ENCODE measurements around the gene DCTN2.
A peak's percentile ranks its signal among the peaks of the same experiment; 100 is the strongest.
"Not testable (repeated sequence)": the region's sequence is repeated elsewhere in the genome, so short reads cannot be mapped to it uniquely, and the experiment has no call there.

The DCTN2 gene

GRCh38 chr12:57523706-57524614 is 23.0 kb downstream of the DCTN2 start:
- no peaks in the 10 kb centered on the region for H3K27me3 ChIP-seq (ENCODE audit: low read depth, low read length)
- peaks cover 23 to 35% of the 10 kb centered on the region in 2 donors for H3K4me1 ChIP-seq (ENCODE audit: control insufficient read depth in 1 of 2, insufficient read depth in 2 of 2, low read length in 2 of 2)
- peak overlapping the region; percentile 80 for H3K27ac ChIP-seq (ENCODE audit: low read length)
- peaks cover 34 to 61% of the 10 kb centered on the region in 2 donors for H3K36me3 ChIP-seq (ENCODE audit: control insufficient read depth in 1 of 2, insufficient read depth in 2 of 2, low read length in 2 of 2)
- no peaks in the 10 kb centered on the region for H3K9me3 ChIP-seq (ENCODE audit: control insufficient read depth in 1 of 2, low read length in 2 of 2)
- peak overlapping the region; percentile 71 to 86 for H3K4me3 ChIP-seq (ENCODE audit: low read depth in 1 of 2, low read length in 2 of 2)

GRCh38 chr12:57522887-57523705 is 23.9 kb downstream of the DCTN2 start:
- H3K36me3 ChIP-seq (ENCODE audit: control insufficient read depth in 1 of 2, insufficient read depth in 2 of 2, low read length in 2 of 2): peaks cover 25 to 52% of the 10 kb centered on the region in 2 donors
- peak overlapping the region; percentile 71 to 86 for H3K4me3 ChIP-seq (ENCODE audit: low read depth in 1 of 2, low read length in 2 of 2)
- no peaks in the 10 kb centered on the region for H3K9me3 ChIP-seq (ENCODE audit: control insufficient read depth in 1 of 2, low read length in 2 of 2)
- H3K27ac ChIP-seq (ENCODE audit: low read length): peak overlapping the region; percentile 80
- H3K27me3 ChIP-seq (ENCODE audit: low read depth, low read length): no peaks in the 10 kb centered on the region
- peaks cover 30 to 43% of the 10 kb centered on the region in 2 donors for H3K4me1 ChIP-seq (ENCODE audit: control insufficient read depth in 1 of 2, insufficient read depth in 2 of 2, low read length in 2 of 2)

DNA sequence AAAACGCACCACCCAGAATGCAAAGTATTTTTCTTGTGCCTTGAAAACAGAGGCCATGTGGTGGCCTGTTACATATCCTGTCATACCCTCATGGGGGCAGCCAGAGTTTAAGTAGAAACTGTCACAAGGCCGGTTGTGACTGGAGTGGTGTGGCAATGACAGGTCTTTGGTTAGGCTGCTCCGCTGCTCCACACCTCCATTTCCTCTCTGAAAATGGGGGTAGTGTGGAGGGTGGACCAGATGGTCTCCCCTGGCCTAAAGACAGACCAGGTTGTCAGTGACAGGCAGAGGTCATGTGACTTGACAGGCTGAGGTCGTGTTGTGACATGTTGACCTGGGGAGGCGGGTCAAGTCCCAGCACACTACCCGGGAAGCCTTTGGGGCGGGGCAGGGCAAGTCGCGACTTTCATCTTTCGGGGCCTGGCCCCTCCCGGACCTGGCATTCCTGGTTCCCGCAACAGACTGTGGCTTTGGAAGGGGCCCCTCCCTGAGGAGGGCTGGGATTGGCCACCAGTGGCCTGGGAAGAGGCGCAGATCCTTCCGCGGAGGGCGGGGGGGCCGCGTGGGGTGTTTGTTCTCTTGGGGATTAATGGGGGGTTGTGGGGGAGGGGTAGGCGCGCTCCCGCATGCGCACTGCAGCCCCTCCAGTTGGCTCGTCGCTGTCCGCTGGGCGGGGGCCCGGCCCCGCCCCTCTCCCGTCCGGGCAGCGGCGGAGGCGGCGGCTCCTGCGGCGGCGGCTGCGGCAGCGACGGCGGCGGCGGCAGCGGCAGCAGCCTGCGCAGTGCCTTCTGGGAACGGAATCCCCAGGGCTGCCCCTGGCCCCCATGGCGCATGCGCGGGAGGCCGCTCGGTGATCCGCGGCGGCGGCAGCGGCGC is 24.7 kb downstream of the DCTN2 start, which contains the start of gene MBD6:
MBD6 (plus strand) TSS at position 814 of the 876 bp plus-strand sequence. CDS start 1,480 bp downstream, outside the sequence.
- Histone ChIP-seq H3K36me3 (ENCODE audit: control insufficient read depth in 1 of 2, insufficient read depth in 2 of 2, low read length in 2 of 2) (peaks cover 21 to 52% of the 10 kb centered on the region in 2 donors), H3K27me3 (ENCODE audit: low read depth, low read length) (no peaks in the 10 kb centered on the region), H3K4me3 (ENCODE audit: low read depth in 1 of 2, low read length in 2 of 2) (peak within 1 kb of the TSS; percentile 71 to 86), H3K4me1 (ENCODE audit: control insufficient read depth in 1 of 2, insufficient read depth in 2 of 2, low read length in 2 of 2) (peaks cover 36 to 52% of the 10 kb centered on the region in 2 donors), H3K27ac (ENCODE audit: low read length) (peak within 1 kb of the TSS; percentile 99), H3K9me3 (ENCODE audit: control insufficient read depth in 1 of 2, low read length in 2 of 2) (no peaks in the 10 kb centered on the region)

DNA sequence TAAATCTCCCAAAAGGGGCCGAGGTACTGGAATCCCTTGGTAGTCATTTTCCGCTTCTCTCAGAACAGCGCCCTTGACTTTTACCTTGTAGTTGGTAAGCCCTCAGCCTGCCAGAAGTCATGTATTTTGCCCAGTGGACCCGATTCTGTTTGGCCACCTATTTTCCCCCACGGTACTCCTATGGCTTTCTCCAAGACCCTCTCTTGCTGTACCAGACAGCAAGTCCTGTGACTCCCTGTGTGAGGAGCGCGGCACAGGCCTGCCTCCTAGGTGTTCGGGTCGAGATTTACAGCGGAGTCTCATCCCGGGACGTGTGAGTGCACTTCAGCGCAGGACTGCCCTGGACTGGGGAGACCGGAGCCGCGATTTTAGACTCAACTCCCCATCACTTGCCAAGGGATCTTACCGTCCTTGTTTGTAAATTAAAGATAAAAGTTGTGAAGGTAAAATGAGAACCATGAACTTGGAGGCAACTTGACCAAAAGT is 25.4 kb downstream of the DCTN2 start:
- H3K9me3 ChIP-seq (ENCODE audit: control insufficient read depth in 1 of 2, low read length in 2 of 2): no peaks in the 10 kb centered on the region
- H3K36me3 ChIP-seq (ENCODE audit: control insufficient read depth in 1 of 2, insufficient read depth in 2 of 2, low read length in 2 of 2): peaks cover 26 to 52% of the 10 kb centered on the region in 2 donors
- H3K27ac ChIP-seq (ENCODE audit: low read length): peak overlapping the region; percentile 99
- H3K27me3 ChIP-seq (ENCODE audit: low read depth, low read length): no peaks in the 10 kb centered on the region
- H3K4me1 ChIP-seq (ENCODE audit: control insufficient read depth in 1 of 2, insufficient read depth in 2 of 2, low read length in 2 of 2): peaks cover 37 to 59% of the 10 kb centered on the region in 2 donors
- H3K4me3 ChIP-seq (ENCODE audit: low read depth in 1 of 2, low read length in 2 of 2): peak overlapping the region; percentile 57 to 60

GRCh38 chr12:57520053-57520818 is 26.8 kb downstream of the DCTN2 start, which contains the start of gene DDIT3:
DDIT3 (minus strand) TSS chr12:57520514; CDS start chr12:57517406, 3,108 bp downstream.
- Histone ChIP-seq H3K36me3 (ENCODE audit: control insufficient read depth in 1 of 2, insufficient read depth in 2 of 2, low read length in 2 of 2) (peaks cover 35 to 52% of the 10 kb centered on the region in 2 donors), H3K4me3 (ENCODE audit: low read depth in 1 of 2, low read length in 2 of 2) (peak within 1 kb of the TSS; percentile 94 to 98), H3K27me3 (ENCODE audit: low read depth, low read length) (no peaks in the 10 kb centered on the region), H3K27ac (ENCODE audit: low read length) (peak within 1 kb of the TSS; percentile 100), H3K4me1 (ENCODE audit: control insufficient read depth in 1 of 2, insufficient read depth in 2 of 2, low read length in 2 of 2) (peaks cover 37 to 49% of the 10 kb centered on the region in 2 donors), H3K9me3 (ENCODE audit: control insufficient read depth in 1 of 2, low read length in 2 of 2) (no peaks in the 10 kb centered on the region)

- peak overlapping the region; percentile 100 for H3K27ac ChIP-seq (ENCODE audit: low read length)
- H3K9me3 ChIP-seq (ENCODE audit: control insufficient read depth in 1 of 2, low read length in 2 of 2): no peaks in the 10 kb centered on the region
- peaks cover 37 to 52% of the 10 kb centered on the region in 2 donors for H3K36me3 ChIP-seq (ENCODE audit: control insufficient read depth in 1 of 2, insufficient read depth in 2 of 2, low read length in 2 of 2)
- peaks cover 37 to 44% of the 10 kb centered on the region in 2 donors for H3K4me1 ChIP-seq (ENCODE audit: control insufficient read depth in 1 of 2, insufficient read depth in 2 of 2, low read length in 2 of 2)
- no peaks in the 10 kb centered on the region for H3K27me3 ChIP-seq (ENCODE audit: low read depth, low read length)
- H3K4me3 ChIP-seq (ENCODE audit: low read depth in 1 of 2, low read length in 2 of 2): peak overlapping the region; percentile 94 to 98
These were observed 27.3 kb downstream of the DCTN2 start for GRCh38 chr12:57519796-57520052.

DNA sequence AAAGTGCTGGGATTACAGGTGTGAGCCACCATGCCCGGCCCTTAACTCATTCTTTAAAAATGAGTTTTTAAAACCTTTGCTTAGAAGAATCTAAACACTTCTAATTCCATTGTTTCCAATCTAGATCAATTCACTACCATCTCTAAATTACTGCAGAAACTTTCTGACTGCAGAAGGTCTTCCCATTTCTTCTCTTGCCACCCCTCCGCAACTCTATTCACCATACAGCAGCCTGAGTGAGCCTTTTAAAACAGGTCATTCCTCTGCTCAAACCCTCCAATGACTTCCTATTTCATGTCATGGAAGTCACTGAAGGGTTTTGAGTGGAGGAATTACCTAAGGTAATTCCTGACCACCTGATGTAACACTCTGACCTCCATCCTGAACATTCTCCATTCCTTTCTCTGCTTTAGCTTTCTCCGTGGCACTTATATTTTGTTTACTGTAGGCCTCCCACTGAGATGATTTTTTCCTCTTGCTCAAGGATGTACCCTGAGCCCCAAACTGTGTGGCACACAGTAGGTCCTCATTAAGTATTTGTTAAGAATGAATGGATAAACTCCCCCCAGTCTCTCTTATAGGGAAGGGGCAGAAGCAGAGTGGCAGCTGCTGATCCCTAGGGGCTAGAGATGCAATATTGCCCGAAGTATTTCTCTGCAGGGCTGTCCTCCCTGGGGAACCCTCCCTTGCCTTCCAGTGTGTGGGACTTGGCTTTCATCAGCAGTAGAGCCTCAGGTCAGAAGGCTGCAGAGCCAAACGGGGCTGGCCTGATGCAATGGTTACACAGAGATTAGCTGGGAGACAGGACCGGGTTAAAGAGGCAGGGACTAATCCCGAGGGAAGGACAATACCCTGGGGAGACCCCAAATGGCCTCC is 27.8 kb downstream of the DCTN2 start:
- H3K27me3 ChIP-seq (ENCODE audit: low read depth, low read length): no peaks in the 10 kb centered on the region
- H3K36me3 ChIP-seq (ENCODE audit: control insufficient read depth in 1 of 2, insufficient read depth in 2 of 2, low read length in 2 of 2): peaks cover 37 to 49% of the 10 kb centered on the region in 2 donors
- peak overlapping the region; percentile 94 to 98 for H3K4me3 ChIP-seq (ENCODE audit: low read depth in 1 of 2, low read length in 2 of 2)
- no peaks in the 10 kb centered on the region for H3K9me3 ChIP-seq (ENCODE audit: control insufficient read depth in 1 of 2, low read length in 2 of 2)
- peak overlapping the region; percentile 100 for H3K27ac ChIP-seq (ENCODE audit: low read length)
- H3K4me1 ChIP-seq (ENCODE audit: control insufficient read depth in 1 of 2, insufficient read depth in 2 of 2, low read length in 2 of 2): peaks cover 37 to 38% of the 10 kb centered on the region in 2 donors

- H3K27me3 ChIP-seq (ENCODE audit: low read depth, low read length): no peaks in the 10 kb centered on the region
- no peaks in the 10 kb centered on the region for H3K9me3 ChIP-seq (ENCODE audit: control insufficient read depth in 1 of 2, low read length in 2 of 2)
- peaks cover 29 to 30% of the 10 kb centered on the region in 2 donors for H3K4me1 ChIP-seq (ENCODE audit: control insufficient read depth in 1 of 2, insufficient read depth in 2 of 2, low read length in 2 of 2)
- peak overlapping the region; percentile 94 to 98 for H3K4me3 ChIP-seq (ENCODE audit: low read depth in 1 of 2, low read length in 2 of 2)
- peaks cover 39 to 48% of the 10 kb centered on the region in 2 donors for H3K36me3 ChIP-seq (ENCODE audit: control insufficient read depth in 1 of 2, insufficient read depth in 2 of 2, low read length in 2 of 2)
- H3K27ac ChIP-seq (ENCODE audit: low read length): peak overlapping the region; percentile 65
These were observed 28.6 kb downstream of the DCTN2 start for GRCh38 chr12:57518176-57518919.

DNA sequence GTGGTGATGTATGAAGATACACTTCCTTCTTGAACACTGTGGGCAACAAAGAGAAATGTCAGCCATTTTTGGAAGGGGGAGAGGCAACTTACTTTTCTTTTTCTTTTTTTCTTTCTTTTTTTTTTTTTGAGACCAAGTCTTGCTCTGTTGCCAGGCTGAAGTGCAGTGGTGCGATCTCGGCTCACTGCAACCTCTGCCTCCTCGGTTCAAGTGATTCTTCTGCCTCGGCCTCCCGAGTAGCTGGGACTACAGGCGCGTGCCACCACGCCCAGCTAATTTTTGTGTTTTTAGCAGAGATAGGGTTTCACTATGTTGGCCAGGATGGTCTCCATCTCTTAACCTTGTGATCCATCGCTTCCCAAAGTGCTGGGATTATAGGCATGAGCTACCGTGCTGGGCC is 29.3 kb downstream of the DCTN2 start:
- Histone ChIP-seq H3K36me3 (ENCODE audit: control insufficient read depth in 1 of 2, insufficient read depth in 2 of 2, low read length in 2 of 2) (peaks cover 45 to 54% of the 10 kb centered on the region in 2 donors), H3K27ac (ENCODE audit: low read length) (peak overlapping the region; percentile 65), H3K4me3 (ENCODE audit: low read depth in 1 of 2, low read length in 2 of 2) (peak overlapping the region in 1 of 2 donors; percentile 94), H3K4me1 (ENCODE audit: control insufficient read depth in 1 of 2, insufficient read depth in 2 of 2, low read length in 2 of 2) (peaks cover 27 to 28% of the 10 kb centered on the region in 2 donors)
- not testable (repeated sequence) for H3K9me3 ChIP-seq (ENCODE audit: control insufficient read depth in 1 of 2, low read length in 2 of 2); H3K27me3 ChIP-seq (ENCODE audit: low read depth, low read length)

Measured in muscle layer of duodenum (tissue), 2 donors.